HG02943 (cell line): Measurements from ENCODE around the gene TAC1.
"Not testable (repeated sequence)": the region's sequence is repeated elsewhere in the genome, so short reads cannot be mapped to it uniquely, and the experiment has no call there.

Source experiments
- ATAC-seq: cut with Tn5 transposase; IDR thresholded peaks from one replicate; pipeline ENCODE4 v1.9.1; 2021; ENCODE audit warnings: mild to moderate bottlenecking, low read depth, moderate library complexity; ENCODE audit not compliant: unreplicated experiment

The TAC1 gene

DNA sequence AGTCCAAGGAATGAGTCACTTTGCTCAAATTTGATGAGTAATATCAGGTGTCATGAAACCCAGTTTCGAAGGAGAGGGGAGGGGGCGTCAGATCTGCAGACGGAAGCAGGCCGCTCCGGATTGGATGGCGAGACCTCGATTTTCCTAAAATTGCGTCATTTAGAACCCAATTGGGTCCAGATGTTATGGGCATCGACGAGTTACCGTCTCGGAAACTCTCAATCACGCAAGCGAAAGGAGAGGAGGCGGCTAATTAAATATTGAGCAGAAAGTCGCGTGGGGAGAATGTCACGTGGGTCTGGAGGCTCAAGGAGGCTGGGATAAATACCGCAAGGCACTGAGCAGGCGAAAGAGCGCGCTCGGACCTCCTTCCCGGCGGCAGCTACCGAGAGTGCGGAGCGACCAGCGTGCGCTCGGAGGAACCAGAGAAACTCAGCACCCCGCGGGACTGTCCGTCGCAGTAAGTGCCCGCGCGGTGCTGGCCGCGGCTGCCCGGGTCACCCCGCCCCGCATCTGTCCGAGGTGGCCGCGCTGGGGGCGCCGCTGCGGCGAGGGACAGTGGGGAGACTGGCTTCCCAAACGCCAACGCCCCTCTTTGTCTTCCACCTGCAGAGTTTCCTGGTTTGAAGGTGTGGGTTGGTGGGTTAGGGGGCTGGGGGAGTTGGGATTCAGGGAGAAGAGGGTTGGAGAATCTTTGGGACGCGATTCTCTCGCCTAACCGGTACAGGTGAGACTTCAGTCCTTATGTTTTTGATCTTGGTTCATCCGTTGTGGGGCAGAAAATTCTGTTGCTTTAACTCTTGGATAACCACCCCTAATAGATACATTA, at the start of gene TAC1:
TAC1 (plus strand) TSS at position 351 of the 829 bp plus-strand sequence. CDS start 527 bp downstream, outside the sequence.
- no peak for ATAC-seq

DNA sequence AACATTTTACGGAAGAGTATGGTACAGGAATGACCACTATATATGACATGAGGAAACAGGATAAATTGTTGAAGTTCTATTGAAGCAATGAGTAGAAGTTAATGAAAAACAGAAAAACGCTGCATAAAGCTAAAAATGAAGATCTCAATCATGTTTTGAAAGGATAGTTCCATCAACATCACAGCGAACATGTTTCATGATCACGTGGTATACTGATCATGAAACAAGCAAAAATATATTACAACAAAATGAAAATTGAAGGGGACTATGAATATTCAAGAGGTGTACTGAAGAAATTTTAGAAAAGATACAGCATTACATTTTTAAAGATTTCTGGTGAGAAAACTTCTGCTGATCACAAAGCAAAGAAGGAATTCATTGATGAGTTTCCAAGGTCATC, 45.9 kb upstream of the TAC1 start:
- ATAC-seq: no peak

DNA sequence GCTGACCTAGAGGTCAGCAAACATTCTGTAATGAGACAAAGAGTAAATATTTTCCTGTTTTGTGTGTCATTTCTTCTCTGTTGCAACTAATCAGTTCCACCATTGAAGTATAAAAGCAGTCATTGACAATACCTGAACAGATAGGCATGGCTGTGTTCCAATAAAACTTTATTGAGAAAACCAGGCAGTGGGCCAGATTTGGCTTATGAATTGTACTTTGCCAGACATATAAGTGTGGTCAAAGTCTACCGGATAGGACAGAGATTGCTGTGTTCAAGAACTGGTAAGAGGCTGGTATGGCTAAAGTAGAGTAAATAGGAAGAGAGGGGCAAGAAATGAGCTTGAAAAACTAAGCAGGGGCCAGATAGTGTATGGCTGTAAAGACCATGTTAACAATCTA, 38.3 kb upstream of the TAC1 start:
- no peak for ATAC-seq

DNA sequence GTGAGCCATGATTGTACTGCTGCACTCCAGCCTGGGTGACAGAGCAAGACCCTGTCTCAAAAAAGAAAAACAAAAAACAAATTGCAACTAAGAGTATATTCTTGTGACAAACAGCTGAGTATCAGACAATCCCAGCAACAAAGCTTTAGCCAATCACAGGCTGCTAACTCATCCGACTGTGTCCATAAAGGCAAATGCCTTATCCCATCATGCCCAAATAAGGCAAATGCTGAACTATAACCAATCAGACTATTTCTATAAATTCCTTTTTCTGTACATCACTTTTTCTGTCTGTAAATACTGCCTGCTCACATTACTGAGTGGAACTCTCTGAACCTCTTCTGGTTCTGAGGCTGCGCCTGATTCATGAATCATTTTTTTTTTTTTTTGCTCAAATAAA, 37.5 kb upstream of the TAC1 start:
- ATAC-seq: no peak

GRCh38 chr7:97697396-97697795, 34.5 kb upstream of the TAC1 start:
- ATAC-seq: no peak

GRCh38 chr7:97722386-97722785, 9.5 kb upstream of the TAC1 start:
- ATAC-seq: no peak

DNA sequence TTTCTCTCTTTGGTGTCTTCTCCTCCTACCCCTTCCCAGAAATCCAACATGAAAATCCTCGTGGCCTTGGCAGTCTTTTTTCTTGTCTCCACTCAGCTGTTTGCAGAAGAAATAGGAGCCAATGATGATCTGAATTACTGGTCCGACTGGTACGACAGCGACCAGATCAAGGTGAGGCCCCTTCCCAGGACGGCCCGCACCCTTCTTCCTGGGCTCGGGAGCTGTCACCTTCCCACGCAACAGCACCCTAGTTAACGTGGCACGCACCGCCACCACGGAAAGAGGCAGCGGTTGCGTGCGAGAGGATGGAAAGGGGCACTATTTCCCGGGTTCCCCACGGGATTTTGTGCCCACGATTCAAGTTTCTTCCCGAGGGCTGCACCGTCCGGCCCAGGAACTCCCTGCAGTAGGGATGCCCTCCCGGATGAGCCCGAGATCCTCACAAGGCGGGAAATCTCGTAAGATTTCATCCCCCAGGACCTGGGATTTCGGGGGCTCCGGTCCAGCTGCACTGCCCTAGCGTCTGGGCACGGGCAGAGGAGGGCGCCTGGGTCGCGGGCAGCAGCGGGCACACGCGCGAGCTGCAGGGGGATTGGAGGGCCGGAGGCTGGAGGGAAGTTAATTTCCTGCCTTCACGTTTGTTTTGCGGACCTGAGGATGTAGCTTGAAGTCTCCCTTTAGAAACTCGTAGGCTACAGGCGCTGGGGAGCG, 834 bp downstream of the TAC1 start:
- no peak for ATAC-seq

- no peak for ATAC-seq
These were observed 1.6 kb downstream of the TAC1 start for GRCh38 chr7:97733276-97734161.

DNA sequence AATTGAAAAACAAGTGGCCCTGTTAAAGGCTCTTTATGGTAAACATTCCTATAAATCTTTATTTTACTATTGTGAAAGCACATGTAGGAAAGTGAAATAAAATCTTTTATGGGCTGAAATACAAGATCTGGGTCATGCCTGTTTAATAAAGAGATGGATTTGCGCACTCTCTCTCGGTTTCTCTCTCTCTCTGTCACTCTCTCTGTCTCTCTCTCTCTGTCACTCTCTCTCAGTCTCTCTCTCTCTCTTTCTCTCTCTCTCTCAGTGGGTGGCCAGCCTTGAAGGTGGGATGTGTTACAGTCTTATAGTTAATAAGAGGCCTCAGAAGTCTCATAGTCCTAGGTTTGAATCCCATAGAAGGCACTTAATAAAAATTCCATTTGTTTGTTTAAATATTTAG, 2.4 kb downstream of the TAC1 start:
- ATAC-seq: no peak

- ATAC-seq: no peak
These were observed 3.2 kb downstream of the TAC1 start for GRCh38 chr7:97735075-97735474.

DNA sequence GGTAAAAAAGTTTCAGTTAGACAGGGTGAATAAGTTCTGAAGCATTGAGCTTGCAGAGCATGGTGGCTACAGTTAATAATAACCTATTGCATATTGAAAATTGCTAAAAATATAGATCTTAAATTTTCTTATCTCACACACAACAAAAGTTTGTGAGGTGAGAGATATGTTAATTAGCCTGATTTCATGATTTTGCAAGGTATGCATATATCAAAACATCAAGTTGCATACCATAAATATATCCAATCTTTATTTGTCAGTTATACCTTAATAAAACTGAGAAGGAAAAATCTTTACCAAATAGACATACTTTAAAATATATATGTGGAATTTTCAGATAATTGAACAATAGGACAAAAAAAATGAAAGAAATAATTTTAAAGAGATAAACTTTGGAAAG, 16.6 kb downstream of the TAC1 start:
- no peak for ATAC-seq

GRCh38 chr7:97751566-97751965, 19.7 kb downstream of the TAC1 start:
- ATAC-seq: no peak

- ATAC-seq: no peak
These were observed 20.3 kb downstream of the TAC1 start for GRCh38 chr7:97752215-97752614.

DNA sequence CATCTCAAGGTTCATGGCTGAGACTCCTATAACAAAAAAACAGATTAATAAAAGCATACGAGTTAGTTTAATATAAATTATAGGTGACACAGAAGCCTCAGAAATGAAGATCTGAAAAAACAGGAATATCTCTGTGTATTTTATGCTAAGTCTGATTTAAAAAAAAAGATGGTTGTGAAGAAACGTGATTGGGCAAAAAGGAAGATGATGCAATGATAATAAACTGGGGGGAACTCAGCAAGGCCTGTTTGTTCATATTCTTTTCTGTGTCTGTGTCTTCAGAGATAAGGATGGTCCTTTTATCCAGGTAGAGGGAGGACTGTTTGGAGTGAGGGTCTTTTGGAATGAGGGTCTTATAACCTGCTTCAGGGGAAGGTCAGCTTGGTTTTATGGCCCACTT, 25.9 kb downstream of the TAC1 start:
- ATAC-seq: no peak

DNA sequence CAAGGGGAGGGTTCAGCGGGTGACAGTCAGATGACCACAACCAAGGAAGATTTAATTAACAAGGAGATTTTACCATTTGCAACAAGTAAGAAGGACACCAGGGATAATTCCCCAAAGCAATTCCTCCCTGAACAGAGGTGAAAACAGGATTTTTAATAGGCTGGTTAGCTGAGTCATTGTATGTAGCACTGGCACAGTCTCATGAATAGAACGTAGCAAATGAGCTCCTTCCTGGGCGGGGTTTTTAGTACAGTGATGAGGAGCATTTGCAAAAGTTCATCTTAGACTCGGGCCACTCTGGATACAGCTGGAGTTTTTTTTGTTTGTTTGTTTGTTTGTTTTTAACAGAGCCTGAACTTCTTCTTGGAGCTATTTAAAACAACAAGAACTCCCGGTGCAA, 39.0 kb downstream of the TAC1 start:
- no peak for ATAC-seq

GRCh38 chr7:97771576-97771975, 39.7 kb downstream of the TAC1 start:
- no peak for ATAC-seq

- no peak for ATAC-seq
These were observed 40.4 kb downstream of the TAC1 start for GRCh38 chr7:97772045-97772901.

DNA sequence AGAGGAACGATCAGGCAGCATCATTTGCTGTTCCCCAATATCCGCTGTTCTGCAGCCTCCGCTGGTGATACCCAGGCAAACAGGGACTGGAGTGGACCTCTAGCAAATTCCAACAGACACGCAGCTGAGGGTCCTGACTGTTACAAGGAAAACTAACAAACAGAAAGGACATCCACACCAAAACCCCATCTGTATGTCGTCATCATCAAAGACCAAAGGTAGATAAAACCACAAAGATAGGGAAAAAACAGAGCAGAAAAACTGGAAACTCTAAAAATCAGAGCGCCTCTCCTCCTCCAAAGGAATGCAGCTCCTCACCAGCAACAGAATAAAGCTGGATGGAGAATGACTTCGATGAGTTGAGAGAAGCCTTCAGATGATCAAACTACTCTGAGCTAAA, 54.5 kb downstream of the TAC1 start:
- not testable (repeated sequence) for ATAC-seq
